Thyroid gland (tissue), 4 donors: ENCODE results near the gene ST7.

Source experiments
- CTCF ChIP-seq, 6 experiments: fragments of 200-600 bp in 3 of 6; fragments of 450-650 bp in 3 of 6; sonication (generic) in 3 of 6; IDR thresholded peaks; one replicate each; pipeline ENCODE4 v1.5.1; 2016 to 2019; ENCODE audit warnings: antibody characterized with exemption in 6 of 6, mild to moderate bottlenecking in 2 of 6, inconsistent platforms in 1 of 6, moderate library complexity in 1 of 6
- POLR2A ChIP-seq, 2 donors: fragments of 450-650 bp; IDR thresholded peaks; one replicate each; pipeline ENCODE4 v1.6.1; 2017; ENCODE audit warnings: antibody characterized with exemption in 2 of 2, mild to moderate bottlenecking in 2 of 2, moderate library complexity in 1 of 2

GRCh38 chr7:117008886-117009531 lies 55.7 kb downstream of the ST7 start:
- TF ChIP-seq CTCF (IDR thresholded peaks at IDR 0.05): no peak
- TF ChIP-seq POLR2A (IDR thresholded peaks at IDR 0.05): no peak
